NCI-H187 (cell line): Measurements from ENCODE around the gene DBNDD1.
A peak's percentile ranks its signal among the peaks of the same experiment; 100 is the strongest.
"Not testable (repeated sequence)": the region's sequence is repeated elsewhere in the genome, so short reads cannot be mapped to it uniquely, and the experiment has no call there.

Source experiments
- DNase-seq, 2 experiments: peaks; one replicate each; lab custom pipeline; 2025; lab: John Stamatoyannopoulos, UW

Gene DBNDD1, protein sequence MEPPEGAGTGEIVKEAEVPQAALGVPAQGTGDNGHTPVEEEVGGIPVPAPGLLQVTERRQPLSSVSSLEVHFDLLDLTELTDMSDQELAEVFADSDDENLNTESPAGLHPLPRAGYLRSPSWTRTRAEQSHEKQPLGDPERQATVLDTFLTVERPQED

DNA sequence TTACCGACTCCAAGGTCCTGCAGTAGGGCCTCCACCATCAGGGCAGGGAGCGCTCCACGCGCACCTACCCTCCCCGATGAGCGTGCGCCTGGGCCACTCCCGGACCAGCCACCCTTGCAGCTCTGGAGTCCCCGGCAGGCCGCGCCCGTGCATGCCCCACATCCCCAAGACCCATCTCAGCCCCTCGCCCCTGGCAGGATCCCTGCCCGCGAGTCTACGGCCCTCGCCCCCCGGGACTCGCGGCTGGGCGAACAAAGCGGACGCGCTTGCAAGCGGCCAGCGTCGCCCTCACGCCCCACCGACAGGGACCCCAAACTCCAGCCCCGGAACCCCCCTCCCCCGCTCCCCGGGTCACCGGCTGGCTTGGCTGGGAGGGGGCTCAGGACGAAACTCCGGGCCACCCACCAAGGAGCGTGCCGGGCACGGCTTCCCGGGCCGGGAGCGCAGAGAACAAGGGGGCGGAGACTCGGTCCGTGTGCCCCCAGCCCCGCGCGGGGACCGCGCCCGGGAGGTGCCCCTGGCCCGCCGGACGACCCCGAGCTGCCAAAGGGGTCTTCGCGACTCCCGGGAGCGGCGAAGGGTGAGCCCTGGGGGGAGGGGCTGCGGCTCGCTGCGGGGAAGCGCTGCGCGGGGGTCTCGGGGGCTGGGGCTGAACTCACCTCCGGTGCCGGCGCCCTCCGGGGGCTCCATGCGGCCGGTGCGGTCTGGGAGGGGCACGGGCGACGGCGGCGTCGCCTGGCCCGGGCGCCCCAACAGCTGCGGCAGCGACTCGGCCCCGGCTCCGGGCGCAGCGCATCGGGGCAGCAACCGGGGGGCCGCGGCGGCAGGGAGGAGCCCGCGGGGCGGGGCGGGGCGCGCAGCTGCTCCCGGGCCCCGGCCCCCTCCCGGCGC is at the start of gene DBNDD1:
TSS of gene DBNDD1 (minus strand) at position 805 of the 891 bp plus-strand sequence. CDS start at position 690, 115 bp downstream.
- DNase-seq = no peak

DNA sequence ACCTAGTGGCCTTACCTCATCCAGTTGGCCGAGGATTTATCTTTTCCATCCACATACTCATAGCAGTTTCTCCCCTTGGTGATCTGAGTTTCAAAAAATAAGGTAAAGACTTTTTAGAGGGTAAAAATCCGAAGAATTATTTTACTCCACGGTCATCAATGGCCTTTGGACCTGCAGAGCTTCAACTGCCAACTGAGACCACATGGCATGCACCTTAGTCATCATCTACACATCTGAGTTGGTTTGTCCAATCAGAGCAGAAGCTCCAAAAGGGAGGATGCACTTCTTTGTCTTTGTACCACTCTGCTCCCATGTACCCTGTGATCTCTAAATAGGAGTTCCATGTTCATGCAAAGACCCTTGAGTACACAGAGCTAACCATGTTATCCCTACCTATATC is 42.2 kb upstream of the DBNDD1 start:
- DNase-seq = no peak

DNA sequence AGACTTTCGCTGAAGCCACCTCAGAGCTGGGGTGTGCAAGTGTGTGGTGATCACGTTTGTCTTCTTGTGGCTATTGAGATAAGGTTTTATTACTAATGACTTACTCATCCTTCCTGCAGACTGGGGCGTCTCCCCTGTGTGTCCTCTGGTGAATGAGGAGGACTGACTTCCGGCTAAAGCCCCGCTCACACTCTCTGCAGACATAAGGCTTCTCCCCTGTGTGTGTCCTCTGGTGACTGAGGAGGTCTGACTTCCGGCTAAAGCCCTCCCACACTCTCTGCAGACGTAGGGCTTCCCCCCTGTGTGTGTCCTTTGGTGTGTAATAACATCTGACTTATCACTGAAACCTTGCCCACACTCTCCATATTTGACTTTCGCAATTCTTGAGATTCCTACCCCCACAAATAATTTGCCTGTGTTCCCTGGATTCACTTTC is 38.5 kb upstream of the DBNDD1 start:
- no peak for DNase-seq

DNA sequence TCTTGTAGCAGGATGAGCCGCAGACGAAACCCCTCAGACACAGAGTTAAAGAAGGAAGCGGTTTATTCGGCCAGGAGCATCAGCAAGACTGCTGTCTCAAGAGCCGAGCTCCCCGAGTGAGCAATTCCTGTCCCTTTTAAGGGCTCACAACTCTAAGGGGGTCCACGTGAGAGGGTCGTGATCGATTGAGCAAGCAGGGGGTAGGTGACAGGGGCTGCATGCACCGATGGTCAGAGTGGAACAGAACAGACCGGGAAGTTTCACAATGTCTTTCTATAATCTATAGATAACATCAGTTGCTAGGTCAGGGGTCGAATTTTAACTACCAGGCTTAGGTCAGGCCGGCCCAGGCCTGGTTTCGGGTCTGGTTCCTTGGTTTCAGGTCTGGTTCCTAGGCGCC is 37.3 kb upstream of the DBNDD1 start:
- not testable (repeated sequence) for DNase-seq

DNA sequence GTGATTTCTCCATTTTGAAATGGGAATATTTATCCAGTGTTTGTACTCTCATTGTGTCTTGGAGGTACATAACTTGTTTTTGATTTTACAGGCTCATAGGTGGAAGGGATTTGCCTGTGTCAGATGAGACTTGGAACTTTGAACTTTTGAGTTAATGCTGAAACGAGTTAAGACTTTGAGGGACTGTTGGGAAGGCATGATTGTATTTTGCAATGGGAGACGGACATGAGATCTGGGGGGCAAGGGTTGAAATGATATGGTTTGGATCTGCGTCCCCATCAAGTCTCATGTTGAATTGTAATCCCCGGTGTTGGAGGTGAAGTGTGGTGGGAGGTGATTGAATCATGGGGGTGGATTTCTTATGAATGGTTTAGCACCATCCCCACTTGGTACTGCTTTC is 36.1 kb upstream of the DBNDD1 start:
- no peak for DNase-seq

DNA sequence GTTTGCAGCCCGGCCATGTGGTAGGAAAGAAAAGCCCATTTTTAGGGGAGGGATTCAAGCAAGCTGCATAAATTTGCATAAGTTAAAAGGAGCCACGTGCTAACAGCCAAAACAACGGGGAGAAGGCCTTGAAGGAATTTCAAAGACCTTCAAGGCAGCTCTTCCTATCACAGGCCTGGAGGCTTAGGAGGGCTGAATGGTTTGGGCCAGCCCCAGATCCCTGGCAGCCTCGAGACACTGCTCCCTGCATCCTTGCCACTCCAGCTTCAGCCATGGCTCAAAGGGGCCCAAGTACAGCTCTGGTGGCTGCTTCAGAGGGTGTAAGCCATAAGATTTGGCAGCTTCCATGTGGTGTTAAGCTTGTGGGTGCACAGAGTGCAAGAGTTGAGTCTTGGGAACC is 35.3 kb upstream of the DBNDD1 start:
- DNase-seq = no peak

DNA sequence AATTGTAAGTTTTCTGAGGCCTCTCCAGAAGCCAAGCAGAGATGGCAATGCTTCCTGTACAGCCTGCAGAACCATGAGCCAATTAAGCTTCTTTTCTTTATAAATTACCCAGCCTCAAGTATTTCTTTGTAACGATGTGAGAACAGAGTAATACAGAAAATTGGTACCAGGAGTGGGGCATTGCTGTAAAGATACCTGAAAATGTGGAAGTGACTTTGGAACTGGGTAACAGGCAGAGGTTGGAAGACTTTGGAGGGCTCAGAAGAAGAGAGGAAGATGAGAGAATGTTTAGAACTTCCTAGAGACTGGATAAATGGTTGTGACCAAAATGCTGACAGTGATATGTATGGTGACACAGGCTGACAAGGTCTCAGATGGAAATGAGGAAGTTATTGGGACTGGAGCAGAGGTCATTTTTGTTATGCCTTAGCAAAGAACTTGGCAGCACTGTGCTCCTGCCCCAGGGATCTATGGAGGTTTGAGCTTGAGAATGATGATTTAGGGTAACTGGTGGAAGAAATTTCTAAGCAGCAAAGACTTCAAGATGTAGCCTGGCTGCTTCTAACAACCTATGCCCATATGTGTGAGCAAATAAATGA is 34.7 kb upstream of the DBNDD1 start:
- no peak for DNase-seq

DNA sequence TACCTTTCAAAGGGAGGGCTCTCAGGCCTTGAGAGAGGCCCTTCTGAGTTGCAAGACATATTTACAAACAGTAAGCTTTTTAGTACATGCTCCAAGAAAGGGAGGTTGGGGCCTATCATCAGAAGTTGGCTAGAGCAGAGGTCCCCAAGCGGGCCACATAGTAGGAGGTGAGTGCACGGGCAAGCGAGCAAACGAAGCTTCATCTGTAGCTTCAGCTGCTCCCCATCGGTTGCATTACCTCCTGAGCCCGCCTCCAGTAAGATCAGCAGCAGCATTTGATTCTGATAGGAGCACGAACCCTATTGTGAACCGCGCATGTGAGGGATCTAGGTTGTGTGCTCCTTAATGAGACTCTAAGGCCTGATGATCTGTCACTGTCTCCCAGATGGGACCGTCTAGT is 31.7 kb upstream of the DBNDD1 start:
- no peak for DNase-seq

DNA sequence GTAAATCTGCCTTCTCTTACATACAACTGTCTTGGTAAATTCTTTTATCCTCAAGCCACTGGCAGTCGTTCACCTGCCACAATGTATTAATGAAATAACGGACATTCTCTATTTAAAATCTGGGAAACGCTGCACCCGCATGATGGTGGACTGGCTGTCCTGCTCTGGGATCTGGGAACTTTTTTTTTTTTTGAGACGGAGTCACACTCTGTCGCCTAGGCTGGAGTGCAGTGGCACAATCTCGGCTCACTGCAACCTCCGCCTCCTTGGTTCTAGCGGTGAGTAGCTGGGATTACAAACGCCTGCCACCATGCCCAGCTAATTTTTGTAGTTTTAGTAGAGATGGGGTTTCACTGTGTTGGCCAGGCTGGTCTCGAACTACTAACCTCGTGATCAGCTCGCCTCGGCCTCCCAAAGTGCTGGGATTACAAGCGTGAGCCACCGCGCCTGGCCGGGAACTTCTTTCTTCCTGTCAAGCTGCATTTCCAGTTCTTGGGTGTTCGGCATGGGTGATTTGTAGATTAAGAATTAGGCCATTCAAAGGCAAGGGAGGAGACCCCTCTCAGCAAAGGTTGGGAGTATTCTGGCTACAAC is 29.6 kb upstream of the DBNDD1 start:
- no peak for DNase-seq

DNA sequence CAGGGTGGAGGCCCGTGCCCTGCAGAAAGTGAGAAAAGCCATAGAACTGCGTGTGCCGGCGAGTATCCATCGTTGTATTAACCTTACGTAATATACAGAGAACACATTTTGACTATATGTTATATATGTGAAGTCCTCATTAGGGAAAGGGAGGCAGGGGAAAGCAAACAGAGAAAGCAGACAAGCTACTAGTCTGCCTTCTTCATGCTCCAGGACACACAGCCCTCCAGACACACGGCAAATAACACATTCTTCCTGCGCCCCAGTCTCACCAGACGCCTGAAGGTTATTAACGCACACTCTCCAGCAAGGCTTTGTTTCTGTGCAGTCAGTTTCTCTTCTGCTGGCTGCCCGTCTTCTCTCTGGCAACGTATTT is 29.1 kb upstream of the DBNDD1 start:
- DNase-seq = no peak

DNA sequence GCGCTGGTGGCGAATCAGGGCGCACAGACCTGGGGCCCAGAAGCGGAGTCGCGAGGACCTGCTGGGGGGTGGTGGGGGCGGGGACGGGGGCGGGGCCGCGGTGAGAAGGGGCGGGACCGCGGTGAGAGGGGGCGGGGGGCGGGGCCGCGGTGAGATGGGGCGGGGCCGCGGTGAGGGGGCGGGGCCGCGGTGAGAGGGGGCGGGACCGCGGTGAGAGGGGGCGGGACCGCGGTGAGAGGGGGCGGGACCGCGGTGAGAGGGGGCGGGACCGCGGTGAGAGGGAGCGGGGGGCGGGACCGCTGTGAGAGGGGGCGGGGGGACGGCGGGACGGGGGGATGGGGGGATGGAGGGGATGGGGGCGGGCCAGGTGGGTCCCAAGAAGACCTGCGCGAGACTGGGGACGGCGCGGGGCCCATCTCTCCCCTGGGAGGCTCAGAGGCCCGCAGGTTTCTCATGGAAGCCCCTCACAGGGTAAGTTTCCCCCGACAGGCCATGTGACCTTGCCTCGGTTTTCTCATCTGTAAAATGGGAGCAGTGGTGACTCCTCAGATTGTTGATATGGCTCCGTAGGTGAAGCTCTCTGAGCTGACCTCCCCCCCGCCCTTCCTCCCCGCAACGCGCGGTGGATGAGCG is 28.6 kb upstream of the DBNDD1 start:
- no peak for DNase-seq

DNA sequence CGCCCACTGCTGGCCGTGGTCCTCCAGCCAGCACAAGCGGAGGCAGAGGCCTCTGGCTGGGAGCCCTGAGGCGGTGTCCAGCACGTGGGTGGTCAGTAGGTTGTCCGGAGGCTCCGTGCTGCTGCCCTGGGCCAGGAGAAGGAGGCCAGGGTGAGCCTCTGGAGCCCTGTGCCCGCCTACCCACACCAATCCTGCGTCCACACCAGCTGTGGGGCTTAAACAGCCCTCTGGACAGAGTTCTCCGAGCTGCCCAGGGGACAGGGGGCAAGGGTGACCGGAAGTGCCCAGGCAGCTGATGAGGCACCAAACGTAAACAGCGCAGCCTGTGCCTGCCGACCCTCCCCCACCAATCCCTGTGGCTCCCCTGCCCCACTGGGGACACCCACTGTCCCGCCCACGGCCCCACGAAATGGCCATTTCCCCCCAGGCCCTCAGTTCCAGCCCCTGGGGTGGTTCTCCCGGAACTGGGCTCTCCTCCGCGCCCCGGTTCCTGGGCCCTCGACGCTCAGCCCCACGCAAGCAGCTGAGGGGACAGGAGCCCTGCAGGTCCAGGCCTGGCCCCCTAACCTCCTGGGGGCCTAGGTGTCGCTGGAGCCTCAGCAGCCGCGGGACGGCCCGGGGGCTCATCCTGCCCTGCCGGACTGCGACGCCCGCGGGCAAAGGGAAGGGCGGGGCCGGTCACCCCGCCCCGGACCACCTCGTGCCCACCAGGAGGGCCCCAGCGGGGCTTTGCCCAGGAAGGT is 27.9 kb upstream of the DBNDD1 start:
- DNase-seq = no peak

DNA sequence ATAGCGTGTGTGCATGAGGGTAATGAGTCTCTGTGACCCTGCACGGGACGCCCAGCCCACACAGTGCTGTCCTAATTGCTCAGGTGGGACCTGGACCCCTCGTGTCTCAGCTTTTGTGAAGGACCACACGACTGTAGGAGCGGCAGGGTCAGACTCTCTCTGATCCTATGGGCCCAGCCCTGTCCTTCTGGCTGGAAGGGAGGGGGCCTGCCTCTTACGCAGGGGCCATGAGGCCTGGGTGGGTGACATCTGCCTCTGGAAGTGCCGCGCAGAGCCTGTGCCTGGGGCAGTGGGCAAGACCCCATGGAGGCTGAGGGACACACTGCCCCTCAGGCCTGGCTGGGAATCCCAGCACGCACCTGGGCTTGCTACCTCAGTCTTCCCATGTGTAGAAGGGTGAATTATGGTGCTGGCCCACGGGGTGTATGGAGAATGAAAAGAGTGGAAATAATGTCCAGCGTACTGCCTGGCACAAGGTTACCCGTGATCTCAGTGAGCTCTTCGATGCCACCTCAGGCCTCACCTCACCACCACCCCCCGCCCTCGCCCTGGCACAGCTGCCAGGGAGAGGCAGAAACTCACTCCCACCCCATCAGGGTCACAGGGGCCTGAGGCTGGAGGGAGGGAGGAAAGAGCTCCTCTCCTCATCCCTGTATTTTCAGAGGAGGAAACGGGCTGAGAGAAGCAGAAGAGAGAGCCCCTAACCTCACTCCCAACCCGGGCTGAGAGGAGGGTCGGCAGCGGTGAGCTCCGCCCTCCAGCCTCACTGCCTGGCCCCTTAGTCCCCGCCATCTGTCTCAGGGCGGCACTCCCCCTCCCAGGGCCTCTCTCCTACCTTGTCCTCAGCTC is 27.1 kb upstream of the DBNDD1 start:
- peak in 1 of 2 experiments; percentile 7 for DNase-seq

DNA sequence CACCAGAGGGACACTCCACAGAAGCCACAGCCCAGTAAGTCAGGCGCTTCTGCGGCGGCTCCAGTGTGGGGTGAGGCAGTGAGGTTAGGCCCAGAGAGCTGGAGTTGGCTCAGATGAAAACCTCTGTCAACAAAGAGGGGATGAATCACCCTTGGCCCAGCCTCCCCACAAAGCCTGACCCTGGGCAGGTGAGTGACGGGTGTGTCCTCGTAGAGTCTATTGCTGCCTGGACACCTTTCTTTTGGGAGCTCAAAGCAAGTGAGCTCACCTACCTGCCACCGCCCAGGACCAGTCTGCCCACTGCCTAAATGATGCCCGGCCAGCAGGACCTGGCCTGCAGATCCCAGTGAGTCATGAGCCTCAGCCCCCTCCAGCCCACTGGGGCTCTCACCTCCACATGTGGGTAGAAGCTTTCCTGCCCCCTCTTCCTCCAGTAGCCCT is 24.9 kb upstream of the DBNDD1 start:
- no peak for DNase-seq

DNA sequence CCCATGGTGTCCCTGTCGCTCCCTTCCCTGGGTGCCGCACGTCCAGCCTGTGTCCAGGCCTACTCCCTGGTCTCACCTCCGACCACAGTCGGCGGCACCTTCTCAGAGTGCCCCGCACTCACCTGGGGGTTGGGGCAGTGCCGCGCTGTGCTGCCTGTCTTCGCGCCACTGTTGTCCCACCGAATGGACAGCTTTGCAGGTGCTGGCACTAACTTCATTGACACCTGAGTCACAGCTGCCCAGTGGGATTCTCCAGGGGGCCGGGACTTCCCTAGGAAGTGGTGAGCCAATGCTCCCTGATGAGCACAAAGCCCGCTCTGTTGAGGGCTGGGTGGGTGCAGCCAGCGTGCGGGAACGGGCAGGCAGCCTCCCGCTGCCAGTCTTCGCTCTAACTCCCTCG is 24.3 kb upstream of the DBNDD1 start:
- no peak for DNase-seq

DNA sequence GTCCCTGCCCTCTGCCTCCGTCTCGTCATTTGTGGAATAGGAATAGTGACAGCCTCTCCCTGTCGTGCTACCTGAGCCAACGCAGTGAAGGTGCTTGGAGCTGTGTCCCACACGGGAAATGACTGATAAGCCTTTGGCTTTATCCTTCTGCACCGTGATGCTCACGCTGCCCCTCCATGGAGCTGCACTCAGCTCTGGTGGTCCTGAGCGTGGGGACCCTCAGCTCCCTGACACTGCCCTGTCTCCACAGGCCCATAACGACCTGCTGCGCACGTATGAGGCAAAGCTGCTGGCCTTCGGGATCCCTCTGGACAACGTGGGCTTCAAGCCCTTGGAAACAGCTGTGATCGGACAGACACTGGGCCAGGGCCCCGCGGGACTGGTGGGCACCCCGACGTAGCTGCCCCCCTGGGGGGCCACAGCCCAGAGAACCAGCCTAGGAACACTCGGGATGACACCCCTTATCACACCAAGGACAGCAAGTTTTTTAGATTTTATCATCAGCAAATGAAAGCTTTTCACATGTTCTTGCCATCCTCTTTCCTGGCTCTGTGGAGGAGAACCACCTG is 23.8 kb upstream of the DBNDD1 start:
- DNase-seq = no peak

DNA sequence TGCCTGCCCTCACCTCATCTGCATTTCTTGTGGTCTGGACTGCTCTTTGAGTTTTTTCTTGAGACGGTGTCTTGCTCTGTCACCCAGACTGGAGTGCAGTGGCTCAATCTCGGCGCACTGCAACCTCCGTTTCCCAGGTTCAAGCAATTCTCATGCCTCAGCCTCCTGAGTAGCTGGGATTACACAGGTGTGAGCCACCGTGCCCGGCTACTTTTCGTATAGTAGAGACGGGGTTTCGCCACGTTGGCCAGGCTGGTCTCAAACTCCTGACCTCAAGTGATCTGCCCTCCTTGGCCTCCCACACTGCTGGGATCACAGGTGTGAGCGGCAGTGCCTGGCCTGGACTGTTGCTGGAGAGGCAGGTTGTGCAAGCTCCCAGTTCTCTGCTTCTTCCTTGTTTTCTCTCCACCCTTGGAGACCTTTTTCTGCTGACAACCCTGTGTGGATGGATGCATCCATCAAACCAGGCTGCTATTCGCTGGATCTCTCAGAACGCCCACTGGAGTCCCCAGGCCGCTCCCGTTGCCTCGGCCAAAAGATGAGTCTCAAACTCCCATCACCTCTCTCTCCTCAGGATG is 22.7 kb upstream of the DBNDD1 start:
- no peak for DNase-seq

DNA sequence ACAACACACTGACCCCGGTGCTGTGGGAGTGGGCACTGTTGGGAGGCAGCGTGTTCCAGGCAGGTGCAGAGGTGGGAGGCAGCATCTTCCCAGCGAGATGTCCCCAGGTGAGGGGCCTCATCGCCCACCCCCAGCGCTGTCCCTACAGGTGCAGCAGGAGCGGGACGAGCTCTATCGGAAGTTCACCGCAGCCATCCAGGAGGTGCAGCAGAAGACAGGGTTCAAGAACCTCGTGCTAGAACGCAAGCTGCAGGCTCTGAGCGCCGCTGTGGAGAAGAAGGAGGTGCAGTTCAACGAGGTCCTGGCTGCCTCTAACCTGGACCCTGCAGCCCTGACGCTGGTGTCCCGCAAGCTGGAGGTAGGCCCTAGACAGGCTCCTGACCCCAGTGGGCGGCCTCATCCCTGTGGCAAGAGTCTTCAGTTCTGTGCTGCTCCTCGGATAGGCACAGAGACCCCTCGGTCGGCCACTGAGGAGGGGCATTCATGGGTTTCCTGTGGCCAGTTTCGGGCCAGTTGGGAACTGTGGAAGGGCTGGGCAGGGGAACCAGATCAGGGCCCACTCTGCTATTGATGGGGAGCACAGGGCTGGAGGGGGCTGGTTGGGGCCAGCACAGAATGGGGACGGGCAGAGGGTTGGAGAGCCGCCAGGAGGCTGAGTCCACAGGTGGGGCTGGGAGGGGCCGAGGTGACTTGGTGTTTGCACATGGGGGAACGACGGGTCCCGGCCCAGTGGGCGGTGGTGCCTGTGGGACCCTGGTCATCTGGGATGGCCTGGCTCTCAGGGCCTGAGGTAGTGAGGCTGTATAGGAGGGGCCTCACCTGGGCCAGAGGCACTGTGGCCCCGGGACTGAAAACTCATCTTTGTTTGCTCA is 21.1 kb upstream of the DBNDD1 start:
- DNase-seq = no peak

DNA sequence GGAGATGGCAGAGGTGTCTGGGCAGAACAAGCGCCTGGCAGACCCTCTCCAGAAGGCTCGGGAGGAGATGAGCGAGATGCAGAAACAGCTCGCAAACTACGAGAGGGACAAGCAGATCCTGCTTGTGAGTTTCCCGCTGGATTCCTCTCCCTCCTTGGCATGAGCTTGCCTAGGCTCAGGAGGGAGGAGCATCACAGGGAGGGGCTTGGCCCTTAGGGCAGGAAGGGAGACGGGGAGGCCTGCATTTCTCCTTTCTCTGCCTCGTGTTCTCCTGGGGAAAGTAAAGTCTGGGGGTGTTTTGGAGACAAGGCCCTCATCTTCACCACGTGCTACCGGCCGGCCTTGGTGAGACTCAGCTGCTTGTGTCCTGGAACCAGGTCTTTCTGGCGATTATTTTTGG is 18.0 kb upstream of the DBNDD1 start:
- DNase-seq = no peak
